ENCODE data around the gene CHST3. TPM values are rescaled to one million over a fixed set of nuclear protein-coding genes. Genes with fewer than 3 reads are reported as not detected.

Gene CHST3
- total RNA-seq, 2 donors from 2014 or later: 12.9 to 40.8 TPM

DNA sequence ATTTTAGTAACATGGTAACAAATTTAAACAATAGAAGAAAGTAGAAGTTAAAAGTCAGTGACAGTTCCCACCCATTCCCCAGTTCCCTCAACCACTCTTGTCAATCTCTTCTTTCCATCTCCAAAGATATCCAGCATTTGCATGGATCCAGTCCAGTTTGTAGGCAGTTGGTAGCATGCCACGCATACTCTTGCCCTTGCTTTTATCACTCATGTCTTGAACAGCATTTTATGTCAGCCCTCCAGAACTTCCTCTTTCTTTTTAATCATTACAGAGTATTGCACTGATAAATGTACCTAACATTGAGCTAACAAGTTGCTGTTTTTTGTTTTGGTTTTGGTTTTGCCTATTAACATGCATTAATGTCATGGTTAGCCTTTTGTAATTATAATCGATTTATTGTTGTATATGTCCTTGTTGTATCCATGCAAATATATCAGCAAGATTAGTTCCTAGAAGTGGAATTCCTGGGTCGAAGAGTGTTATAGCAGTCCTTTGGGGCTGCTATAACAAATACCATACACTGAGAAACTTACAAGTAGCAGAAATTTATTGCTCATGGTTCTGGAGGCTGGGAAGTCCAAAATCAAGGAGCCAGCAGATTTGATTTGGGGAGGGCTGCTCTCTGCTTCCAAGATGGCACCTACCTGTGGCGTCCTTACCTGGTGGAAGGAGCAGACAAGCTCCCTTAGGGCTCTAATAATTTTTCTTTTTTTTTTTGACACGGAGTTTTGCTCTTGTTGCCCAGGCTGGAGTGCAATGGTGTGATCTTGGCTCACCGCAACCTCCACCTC is 25.7 kb downstream of the CHST3 start:
- no peak overlapping the region for H3K4me3 Mint-ChIP-seq

DNA sequence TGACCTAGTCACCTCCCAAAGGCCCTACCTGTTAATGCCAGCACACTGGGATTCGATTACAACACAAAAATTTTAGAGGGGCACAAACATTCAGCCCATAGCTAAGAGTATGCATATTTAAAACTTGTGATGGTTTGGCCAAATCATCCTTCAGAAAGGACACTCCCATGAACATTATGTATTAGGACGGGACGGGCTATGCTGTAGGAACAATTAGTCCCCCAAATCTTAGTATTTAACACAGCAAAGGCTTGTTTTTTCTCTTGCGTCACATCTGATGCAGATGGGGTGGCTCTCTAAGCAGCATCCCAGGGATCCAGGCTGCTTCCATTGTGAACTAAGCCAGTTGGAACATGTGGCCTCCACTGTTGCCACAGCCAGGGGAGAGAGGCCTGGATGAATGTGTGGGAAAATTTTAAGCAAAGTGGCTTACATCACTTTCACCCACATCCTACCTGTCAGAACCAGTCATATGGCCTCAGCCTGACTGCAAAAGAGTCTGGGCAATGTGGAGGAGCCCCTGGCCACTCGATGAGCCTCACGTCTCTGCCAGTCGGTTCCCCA is 26.6 kb downstream of the CHST3 start:
- Histone ChIP-seq H3K36me3 (ENCODE audit: control insufficient read depth, insufficient read depth, low read length) (no peaks in the 10 kb centered on the region), H3K27me3 (ENCODE audit: control insufficient read depth, insufficient read depth, low read length, poor library complexity, severe bottlenecking) (no peaks in the 10 kb centered on the region), H3K9me3 (ENCODE audit: control insufficient read depth, low read length) (peaks cover 13% of the 10 kb centered on the region), H3K4me3 (ENCODE audit: low read length) (no peak overlapping the region), H3K9ac (ENCODE audit: extremely low read depth, low read length, poor library complexity, severe bottlenecking) (no peak overlapping the region), H3K4me1 (ENCODE audit: control insufficient read depth, insufficient read depth, low read length) (no peaks in the 10 kb centered on the region), H3K27ac (ENCODE audit: low read depth, low read length) (no peak overlapping the region)
- no peak overlapping the region for H3K27ac Mint-ChIP-seq
- 95 to 96% methylated on average over 6 to 7 of the region's 7 CpGs for WGBS, 2 experiments (ENCODE audit: insufficient coverage in 1 of 2, insufficient read length in 1 of 2)
- no peak overlapping the region for H3K4me3 Mint-ChIP-seq
- H3K36me3 Mint-ChIP-seq (ENCODE audit: low read depth): peaks cover 11% of the 10 kb centered on the region
- no peak for DNase-seq
- no peaks in the 10 kb centered on the region for H3K27me3 Mint-ChIP-seq (ENCODE audit: insufficient read depth)
- H3K4me1 Mint-ChIP-seq: no peaks in the 10 kb centered on the region
- peaks cover 12% of the 10 kb centered on the region for H3K9me3 Mint-ChIP-seq
- TF ChIP-seq, protein P1, sequence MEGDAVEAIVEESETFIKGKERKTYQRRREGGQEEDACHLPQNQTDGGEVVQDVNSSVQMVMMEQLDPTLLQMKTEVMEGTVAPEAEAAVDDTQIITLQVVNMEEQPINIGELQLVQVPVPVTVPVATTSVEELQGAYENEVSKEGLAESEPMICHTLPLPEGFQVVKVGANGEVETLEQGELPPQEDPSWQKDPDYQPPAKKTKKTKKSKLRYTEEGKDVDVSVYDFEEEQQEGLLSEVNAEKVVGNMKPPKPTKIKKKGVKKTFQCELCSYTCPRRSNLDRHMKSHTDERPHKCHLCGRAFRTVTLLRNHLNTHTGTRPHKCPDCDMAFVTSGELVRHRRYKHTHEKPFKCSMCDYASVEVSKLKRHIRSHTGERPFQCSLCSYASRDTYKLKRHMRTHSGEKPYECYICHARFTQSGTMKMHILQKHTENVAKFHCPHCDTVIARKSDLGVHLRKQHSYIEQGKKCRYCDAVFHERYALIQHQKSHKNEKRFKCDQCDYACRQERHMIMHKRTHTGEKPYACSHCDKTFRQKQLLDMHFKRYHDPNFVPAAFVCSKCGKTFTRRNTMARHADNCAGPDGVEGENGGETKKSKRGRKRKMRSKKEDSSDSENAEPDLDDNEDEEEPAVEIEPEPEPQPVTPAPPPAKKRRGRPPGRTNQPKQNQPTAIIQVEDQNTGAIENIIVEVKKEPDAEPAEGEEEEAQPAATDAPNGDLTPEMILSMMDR (conservative IDR thresholded peaks at IDR 0.05): no peak

More for the DNA sequence above, 25.7 kb downstream of the CHST3 start:
- peaks cover 11% of the 10 kb centered on the region for H3K36me3 Mint-ChIP-seq (ENCODE audit: low read depth)
- H3K4me3 ChIP-seq (ENCODE audit: low read length): no peak overlapping the region
- no peak overlapping the region for H3K27ac Mint-ChIP-seq
- no peak overlapping the region for H3K9ac ChIP-seq (ENCODE audit: extremely low read depth, low read length, poor library complexity, severe bottlenecking)
- H3K4me1 Mint-ChIP-seq: no peaks in the 10 kb centered on the region
- peaks cover 12% of the 10 kb centered on the region for H3K9me3 Mint-ChIP-seq
- no peak overlapping the region for H3K27ac ChIP-seq (ENCODE audit: low read depth, low read length)
- H3K36me3 ChIP-seq (ENCODE audit: control insufficient read depth, insufficient read depth, low read length): no peaks in the 10 kb centered on the region
- no peaks in the 10 kb centered on the region for H3K27me3 Mint-ChIP-seq (ENCODE audit: insufficient read depth)
- peaks cover 13% of the 10 kb centered on the region for H3K9me3 ChIP-seq (ENCODE audit: control insufficient read depth, low read length)
- TF ChIP-seq, protein P1 (conservative IDR thresholded peaks at IDR 0.05): no peak
- no peak for DNase-seq
- no peaks in the 10 kb centered on the region for H3K27me3 ChIP-seq (ENCODE audit: control insufficient read depth, insufficient read depth, low read length, poor library complexity, severe bottlenecking)
- H3K4me1 ChIP-seq (ENCODE audit: control insufficient read depth, insufficient read depth, low read length): no peaks in the 10 kb centered on the region
- 50 to 79% methylated on average over 2 to 6 of the region's 6 CpGs for WGBS, 2 experiments (ENCODE audit: insufficient coverage in 1 of 2, insufficient read length in 1 of 2)

DNA sequence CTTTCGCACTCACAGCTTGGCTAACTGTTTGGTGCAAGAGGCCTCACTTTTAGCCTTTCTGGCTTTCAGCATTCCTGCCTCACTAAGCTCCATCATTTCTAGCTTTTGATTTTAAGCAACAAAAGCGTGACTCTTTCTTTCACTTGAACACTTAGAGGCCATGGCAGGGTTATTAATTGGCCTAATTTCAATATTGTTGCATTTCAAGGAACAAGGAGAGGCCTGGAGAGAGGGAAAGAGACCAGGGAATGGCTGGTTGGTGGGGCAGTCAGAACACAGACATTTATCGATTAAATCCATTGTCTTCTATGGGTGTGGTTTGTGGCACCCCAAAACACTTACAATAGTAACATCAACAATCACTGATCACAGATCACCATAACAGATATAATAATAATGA is 31.3 kb downstream of the CHST3 start:
- no peak overlapping the region for H3K4me3 Mint-ChIP-seq
- Histone ChIP-seq H3K36me3 (ENCODE audit: control insufficient read depth, insufficient read depth, low read length) (no peaks in the 10 kb centered on the region), H3K27ac (ENCODE audit: low read depth, low read length) (no peak overlapping the region), H3K9me3 (ENCODE audit: control insufficient read depth, low read length) (no peaks in the 10 kb centered on the region), H3K9ac (ENCODE audit: extremely low read depth, low read length, poor library complexity, severe bottlenecking) (no peak overlapping the region), H3K4me1 (ENCODE audit: control insufficient read depth, insufficient read depth, low read length) (no peaks in the 10 kb centered on the region), H3K4me3 (ENCODE audit: low read length) (no peak overlapping the region), H3K27me3 (ENCODE audit: control insufficient read depth, insufficient read depth, low read length, poor library complexity, severe bottlenecking) (no peaks in the 10 kb centered on the region)
- no peak for DNase-seq
- H3K27ac Mint-ChIP-seq: no peak overlapping the region
- 83 to 93% methylated on average over 1 to 2 of the region's 3 CpGs for WGBS, 2 experiments (ENCODE audit: insufficient coverage in 1 of 2, insufficient read length in 1 of 2)
- no peaks in the 10 kb centered on the region for H3K27me3 Mint-ChIP-seq (ENCODE audit: insufficient read depth)
- peaks cover 7% of the 10 kb centered on the region for H3K4me1 Mint-ChIP-seq
- H3K9me3 Mint-ChIP-seq: no peaks in the 10 kb centered on the region
- TF ChIP-seq, protein P1 (conservative IDR thresholded peaks at IDR 0.05): no peak
- H3K36me3 Mint-ChIP-seq (ENCODE audit: low read depth): no peaks in the 10 kb centered on the region
